HUES48 (cell line): ENCODE measurements around the gene ORAI2.
"Not testable (repeated sequence)": the region's sequence is repeated elsewhere in the genome, so short reads cannot be mapped to it uniquely, and the experiment has no call there.

Experiments
- H3K27ac ChIP-seq: one replicate; pipeline ENCODE4 v1.7.0; 2013; ENCODE audit warnings: low read depth, low read length, inconsistent platforms
- H3K27me3 ChIP-seq: 2 replicates; pipeline ENCODE4 v1.6.1; 2013; ENCODE audit warnings: mild to moderate bottlenecking, low read length; ENCODE audit not compliant: control insufficient read depth, insufficient read depth
- H3K36me3 ChIP-seq: 2 replicates; pipeline ENCODE4 v1.6.1; 2013; ENCODE audit warnings: low read length; ENCODE audit not compliant: control insufficient read depth, insufficient read depth
- H3K4me1 ChIP-seq: 2 replicates; pipeline ENCODE4 v1.6.1; 2013; ENCODE audit warnings: mild to moderate bottlenecking, low read length; ENCODE audit not compliant: control insufficient read depth, insufficient read depth
- H3K4me3 ChIP-seq: 2 replicates; pipeline ENCODE4 v1.5.1; 2013; ENCODE audit warnings: mild to moderate bottlenecking, low read depth, low read length
- H3K9ac ChIP-seq: 2 replicates; pipeline ENCODE4 v1.6.1; 2013; ENCODE audit warnings: mild to moderate bottlenecking, low read depth, low read length, moderate library complexity
- H3K9me3 ChIP-seq: 2 replicates; pipeline ENCODE4 v1.6.1; 2013; ENCODE audit warnings: low read length; ENCODE audit not compliant: control insufficient read depth, insufficient read depth

Gene ORAI2

DNA sequence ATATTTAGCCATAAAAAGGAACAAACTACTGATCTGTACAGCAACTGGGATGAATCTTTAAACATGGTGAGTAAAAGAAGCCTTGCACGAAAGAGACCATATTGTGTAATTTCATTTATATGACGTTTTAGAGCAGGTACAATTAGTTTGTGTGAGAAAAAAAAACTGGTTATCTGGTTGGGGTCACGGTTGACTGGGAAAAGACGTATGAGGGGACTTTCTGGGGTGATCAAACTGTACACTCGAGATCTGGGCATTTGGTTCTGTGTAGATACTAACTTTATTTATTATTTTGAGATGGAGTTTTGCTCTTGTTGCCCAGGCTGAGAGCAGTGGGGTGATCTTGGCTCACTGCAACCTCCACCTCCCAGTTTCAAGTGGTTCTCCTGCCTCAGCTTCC lies 33.0 kb upstream of the ORAI2 start:
- H3K36me3 ChIP-seq: peaks cover 58% of the 10 kb centered on the region
- H3K4me1 ChIP-seq: 0 out of 2 replicates have a peak, but pooled peaks cover 2% of the 10 kb centered on the region
- no peak overlapping the region for H3K27ac ChIP-seq
- H3K9me3 ChIP-seq: no peaks in the 10 kb centered on the region
- no peak overlapping the region for H3K9ac ChIP-seq
- no peaks in the 10 kb centered on the region for H3K27me3 ChIP-seq
- H3K4me3 ChIP-seq: no peak overlapping the region

DNA sequence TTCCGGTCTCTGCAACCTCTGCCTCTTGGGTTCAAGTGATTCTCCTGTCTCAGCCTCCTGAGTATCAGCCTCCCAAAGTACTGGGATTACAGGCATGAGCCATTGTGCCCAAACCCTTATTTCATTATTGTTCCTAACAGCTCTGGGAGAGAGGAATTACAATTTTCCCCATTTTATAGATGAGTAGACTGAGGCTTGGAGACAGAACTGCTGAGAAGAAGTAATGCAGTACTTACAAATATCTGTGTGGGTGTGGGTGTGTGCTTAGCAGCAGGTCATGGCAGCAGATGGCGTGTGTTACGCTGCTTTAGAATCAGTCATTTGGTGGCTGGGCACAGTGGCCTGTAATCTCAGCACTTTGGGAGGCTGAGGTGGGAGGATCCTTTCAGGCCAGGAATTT lies 29.8 kb upstream of the ORAI2 start:
- Histone ChIP-seq H3K9me3 (no peaks in the 10 kb centered on the region), H3K4me1 (no peaks in the 10 kb centered on the region), H3K36me3 (peaks cover 89% of the 10 kb centered on the region), H3K4me3 (no peak overlapping the region), H3K9ac (no peak overlapping the region), H3K27me3 (no peaks in the 10 kb centered on the region), H3K27ac (no peak overlapping the region)

DNA sequence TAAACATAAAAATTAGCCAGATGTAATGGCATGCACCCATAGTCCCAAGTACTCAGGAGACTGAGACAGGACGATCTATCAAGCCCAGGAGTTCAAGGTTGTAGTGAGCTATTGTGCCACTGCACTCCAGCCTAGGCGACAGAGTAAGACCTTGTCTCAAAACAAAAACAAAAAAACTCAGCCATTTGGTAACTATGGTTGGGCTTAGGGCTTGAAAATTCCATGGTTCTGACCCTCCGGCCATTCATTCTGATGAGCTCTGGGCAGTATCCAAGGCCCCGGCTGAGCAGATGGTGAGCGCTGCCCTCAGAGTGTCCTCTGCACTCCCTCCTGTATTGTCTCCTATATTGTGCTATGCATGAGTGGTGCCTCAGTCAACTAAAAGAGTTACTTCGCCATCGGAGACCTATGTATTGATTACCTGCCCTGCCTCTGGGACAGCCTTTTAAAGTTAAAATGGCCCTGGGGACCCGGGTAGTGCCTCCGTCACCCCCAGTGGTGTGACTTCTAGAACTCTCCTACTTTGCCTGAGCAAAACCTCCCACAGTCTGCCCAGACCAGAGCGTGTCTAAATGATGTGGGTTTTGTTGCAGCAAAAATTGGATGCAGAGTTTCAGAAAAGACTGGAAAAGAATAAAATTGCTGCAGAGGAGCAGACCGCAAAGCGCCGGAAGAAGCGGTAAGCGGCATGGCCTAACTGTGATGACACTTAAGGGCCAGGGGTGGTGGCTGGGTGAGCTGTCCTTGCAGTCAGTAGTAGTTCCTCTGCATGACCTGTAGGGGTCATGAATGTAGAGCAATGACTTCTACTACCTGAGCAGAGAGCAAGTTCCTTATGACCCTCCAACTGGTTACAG lies 29.1 kb upstream of the ORAI2 start:
- Histone ChIP-seq H3K9me3 (no peaks in the 10 kb centered on the region), H3K27me3 (no peaks in the 10 kb centered on the region), H3K4me3 (no peak overlapping the region), H3K27ac (no peak overlapping the region), H3K36me3 (peaks cover 86% of the 10 kb centered on the region), H3K9ac (no peak overlapping the region), H3K4me1 (no peaks in the 10 kb centered on the region)

DNA sequence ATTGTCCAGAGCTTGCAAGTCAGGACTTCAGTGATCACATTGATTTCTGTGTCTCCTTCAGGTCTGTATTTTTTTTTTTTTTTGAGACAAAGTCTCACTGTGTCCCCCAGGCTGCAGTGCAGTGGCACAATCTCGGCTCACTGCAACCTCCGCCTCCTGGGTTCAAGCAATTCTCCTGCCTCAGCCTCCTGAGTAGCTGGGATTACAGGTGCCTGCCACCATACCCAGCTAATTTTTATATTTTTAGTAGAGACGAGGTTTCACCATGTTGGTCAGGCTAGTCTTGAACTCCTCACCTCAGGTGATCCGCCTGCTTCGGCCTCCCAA lies 28.6 kb upstream of the ORAI2 start:
- not testable (repeated sequence) for H3K27ac ChIP-seq, H3K4me1 ChIP-seq, H3K9me3 ChIP-seq, H3K9ac ChIP-seq, H3K4me3 ChIP-seq, H3K27me3 ChIP-seq
- H3K36me3 ChIP-seq: peaks cover 86% of the 10 kb centered on the region

- Histone ChIP-seq H3K4me1 (no peaks in the 10 kb centered on the region), H3K27me3 (no peaks in the 10 kb centered on the region), H3K36me3 (peaks cover 81% of the 10 kb centered on the region), H3K9ac (no peak overlapping the region), H3K4me3 (no peak overlapping the region), H3K27ac (no peak overlapping the region), H3K9me3 (no peaks in the 10 kb centered on the region)
Measured at GRCh38 chr7:102407910-102408309, 25.5 kb upstream of the ORAI2 start.

- not testable (repeated sequence) for H3K4me3 ChIP-seq, H3K9me3 ChIP-seq, H3K9ac ChIP-seq, H3K27me3 ChIP-seq, H3K4me1 ChIP-seq, H3K27ac ChIP-seq
- H3K36me3 ChIP-seq: peaks cover 81% of the 10 kb centered on the region
Measured at GRCh38 chr7:102408530-102408929, 24.8 kb upstream of the ORAI2 start.

DNA sequence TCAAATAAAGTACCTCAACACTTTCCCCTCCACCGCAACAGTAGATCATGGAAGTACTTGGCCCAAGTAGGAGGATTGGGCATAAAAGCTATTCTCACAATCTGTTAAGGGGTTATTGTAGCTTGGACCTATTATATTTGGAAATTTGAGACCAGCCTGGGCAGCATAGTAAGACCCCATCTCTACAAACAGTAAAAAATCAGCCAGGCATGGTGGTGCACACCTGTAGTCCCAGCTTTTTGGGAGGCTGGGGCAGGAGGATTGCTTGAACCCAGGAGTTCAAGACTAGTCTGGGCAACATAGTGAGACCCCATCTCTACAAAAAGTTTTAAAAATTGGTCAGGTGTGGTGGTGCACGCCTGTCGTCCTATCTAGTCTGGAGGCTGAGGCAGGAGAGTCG lies 24.0 kb upstream of the ORAI2 start:
- Histone ChIP-seq H3K9ac (no peak overlapping the region), H3K9me3 (no peaks in the 10 kb centered on the region), H3K4me1 (no peaks in the 10 kb centered on the region), H3K36me3 (peaks cover 85% of the 10 kb centered on the region), H3K27me3 (no peaks in the 10 kb centered on the region), H3K27ac (no peak overlapping the region), H3K4me3 (no peak overlapping the region)

- Histone ChIP-seq H3K4me3 (no peak overlapping the region), H3K9ac (no peak overlapping the region), H3K27me3 (no peaks in the 10 kb centered on the region), H3K36me3 (peaks cover 86% of the 10 kb centered on the region), H3K9me3 (no peaks in the 10 kb centered on the region), H3K27ac (no peak overlapping the region), H3K4me1 (no peaks in the 10 kb centered on the region)
Measured at GRCh38 chr7:102410123-102410522, 23.3 kb upstream of the ORAI2 start.

DNA sequence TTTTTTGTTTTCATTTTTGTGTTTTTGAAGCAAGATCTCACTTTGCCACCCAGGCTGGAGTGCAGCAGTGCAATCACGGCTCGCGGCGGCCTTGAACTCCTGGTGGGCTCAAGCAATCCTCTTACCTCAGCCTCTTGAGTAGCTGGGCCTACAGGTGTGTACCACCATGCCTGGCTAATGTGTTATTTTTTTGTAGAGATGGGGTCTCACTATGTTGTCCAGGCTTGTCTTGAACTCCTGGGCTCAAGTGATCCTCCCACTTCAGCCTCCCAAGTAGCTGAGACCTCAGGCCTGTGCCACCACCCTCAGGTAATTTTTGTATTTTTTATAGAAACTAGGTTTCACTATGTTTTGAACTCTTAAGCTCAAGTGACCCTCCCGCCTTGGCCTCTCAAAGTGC lies 22.5 kb upstream of the ORAI2 start:
- H3K4me1 ChIP-seq: no peaks in the 10 kb centered on the region
- no peak overlapping the region for H3K9ac ChIP-seq
- H3K9me3 ChIP-seq: no peaks in the 10 kb centered on the region
- H3K27me3 ChIP-seq: no peaks in the 10 kb centered on the region
- H3K27ac ChIP-seq: no peak overlapping the region
- H3K4me3 ChIP-seq: no peak overlapping the region
- H3K36me3 ChIP-seq: peaks cover 85% of the 10 kb centered on the region

DNA sequence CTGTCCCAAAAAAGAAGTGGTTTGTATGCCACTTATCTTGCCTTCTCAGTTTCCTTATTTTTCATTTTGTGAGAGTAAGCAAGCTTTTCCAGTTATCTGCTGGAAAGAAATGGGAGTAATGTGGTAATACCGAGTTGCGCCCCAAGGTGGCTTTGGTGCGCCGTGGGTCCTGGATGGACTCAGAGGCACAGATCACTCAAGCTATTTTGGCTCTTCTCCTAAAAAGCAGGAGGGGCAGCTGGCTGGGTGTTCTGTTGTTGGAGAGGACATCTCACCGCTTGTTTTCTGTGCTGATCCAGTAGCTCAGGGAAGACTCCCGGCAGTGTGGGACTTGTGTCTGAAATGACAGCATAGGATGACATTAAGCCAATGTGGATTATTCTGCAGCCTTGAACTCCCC lies 20.8 kb upstream of the ORAI2 start:
- no peak overlapping the region for H3K4me3 ChIP-seq
- H3K36me3 ChIP-seq: peaks cover 78% of the 10 kb centered on the region
- H3K27me3 ChIP-seq: no peaks in the 10 kb centered on the region
- H3K4me1 ChIP-seq: no peaks in the 10 kb centered on the region
- H3K9me3 ChIP-seq: no peaks in the 10 kb centered on the region
- no peak overlapping the region for H3K27ac ChIP-seq
- no peak overlapping the region for H3K9ac ChIP-seq

- no peak overlapping the region for H3K9ac ChIP-seq
- peaks cover 73% of the 10 kb centered on the region for H3K36me3 ChIP-seq
- no peaks in the 10 kb centered on the region for H3K9me3 ChIP-seq
- H3K27me3 ChIP-seq: no peaks in the 10 kb centered on the region
- H3K4me1 ChIP-seq: no peaks in the 10 kb centered on the region
- no peak overlapping the region for H3K4me3 ChIP-seq
- no peak overlapping the region for H3K27ac ChIP-seq
Measured at GRCh38 chr7:102413091-102413490, 20.3 kb upstream of the ORAI2 start.
